Esophagus squamous epithelium (tissue), 5 donors: ENCODE measurements around the gene SRRM4. TPM values are rescaled to one million over a fixed set of nuclear protein-coding genes. Genes with fewer than 3 reads are reported as not detected.

ENCODE experiments used
- DNase-seq: peaks from one replicate; lab custom pipeline; 2025; lab: John Stamatoyannopoulos, UW
- H3K27ac ChIP-seq, 4 donors: fragments of 200-600 bp; sonication (generic); one replicate each; pipeline ENCODE4 v1.5.1; 2016 to 2019; ENCODE audit warnings: mild to moderate bottlenecking in 1 of 4
- H3K27me3 ChIP-seq, 4 donors: fragments of 200-600 bp; sonication (generic); 1 replicate in 3 of 4; 2 replicates in 1 of 4; pipeline versions ENCODE4 v1.5.1 to v1.6.0; 2017 to 2021; ENCODE audit warnings: antibody characterized with exemption in 1 of 4
- H3K36me3 ChIP-seq, 3 donors: fragments of 200-600 bp; sonication (generic); one replicate each; pipeline ENCODE4 v1.5.1; 2016 to 2019
- H3K4me1 ChIP-seq, 3 donors: fragments of 200-600 bp; sonication (generic); one replicate each; pipeline ENCODE4 v1.5.1; 2017 to 2019
- H3K4me3 ChIP-seq, 4 donors: fragments of 200-600 bp; sonication (generic); 1 replicate in 3 of 4; 2 replicates in 1 of 4; pipeline ENCODE4 v1.5.1; 2016 to 2019; ENCODE audit warnings: mild to moderate bottlenecking in 2 of 4, moderate library complexity in 1 of 4
- H3K9me3 ChIP-seq, 3 donors: fragments of 200-600 bp; sonication (generic); one replicate each; pipeline ENCODE4 v1.5.1; 2016 to 2019
- POLR2A ChIP-seq, 4 donors: fragments of 450-650 bp; IDR thresholded peaks; one replicate each; pipeline ENCODE4 v1.6.1; 2017; ENCODE audit warnings: antibody characterized with exemption in 4 of 4, mild to moderate bottlenecking in 4 of 4, moderate library complexity in 3 of 4
- WGBS, 2 donors: methylation state at CpG; one replicate each; pipeline ENCODE4 v1.1.5; 2018; 5-methylcytosine and 5-hydroxymethylcytosine counted together
- intact Hi-C: fragments of 100-400 bp; cut with DNase I; formaldehyde crosslinking; loops from one replicate; pipeline ENCODE4 v1.15.0; 2022
- total RNA-seq, 4 donors: library from RNA; depleted of rRNA; stranded (reverse); fragments of >200 nt; gene quantifications; one replicate each; pipeline ENCODE4 v1.1.0, GENCODE V29; 2016
- TF ChIP-seq, protein P1 (sequence below), 6 experiments: fragments of 450-650 bp in 4 of 6; fragments of 200-600 bp in 2 of 6; sonication (generic) in 2 of 6; IDR thresholded peaks; one replicate each; pipeline ENCODE4 v1.5.1; 2016 to 2019; ENCODE audit warnings: antibody characterized with exemption in 6 of 6, mild to moderate bottlenecking in 4 of 6, moderate library complexity in 4 of 6
- donor health status: DM: yes; HTN: yes; CAD: no.

SRRM4 gene
- total RNA-seq, 4 donors from 2014 or later: not detected

DNA sequence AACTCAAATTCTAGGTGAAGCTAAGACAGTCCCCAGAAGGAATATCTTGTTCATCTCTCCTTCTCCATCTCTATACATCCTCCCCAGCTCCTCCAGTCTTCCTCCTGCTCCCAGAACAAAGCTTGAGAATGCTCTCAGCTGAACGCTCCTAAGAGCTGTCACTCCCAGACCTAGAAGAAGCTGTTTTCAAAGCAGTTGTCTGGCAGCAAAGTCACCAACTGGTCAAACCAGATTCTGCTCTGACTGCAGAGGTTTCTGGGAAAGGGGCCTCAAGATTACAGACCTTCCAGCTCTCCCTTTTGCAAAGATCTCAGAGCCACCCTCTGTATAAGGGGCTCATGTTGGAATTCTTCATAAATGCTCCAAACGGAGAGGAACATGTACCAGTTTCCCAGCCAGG lies 187.8 kb downstream of the SRRM4 start:
- no peak for DNase-seq
- no peak for TF ChIP-seq POLR2A (IDR thresholded peaks at IDR 0.05)
- TF ChIP-seq, protein P1, sequence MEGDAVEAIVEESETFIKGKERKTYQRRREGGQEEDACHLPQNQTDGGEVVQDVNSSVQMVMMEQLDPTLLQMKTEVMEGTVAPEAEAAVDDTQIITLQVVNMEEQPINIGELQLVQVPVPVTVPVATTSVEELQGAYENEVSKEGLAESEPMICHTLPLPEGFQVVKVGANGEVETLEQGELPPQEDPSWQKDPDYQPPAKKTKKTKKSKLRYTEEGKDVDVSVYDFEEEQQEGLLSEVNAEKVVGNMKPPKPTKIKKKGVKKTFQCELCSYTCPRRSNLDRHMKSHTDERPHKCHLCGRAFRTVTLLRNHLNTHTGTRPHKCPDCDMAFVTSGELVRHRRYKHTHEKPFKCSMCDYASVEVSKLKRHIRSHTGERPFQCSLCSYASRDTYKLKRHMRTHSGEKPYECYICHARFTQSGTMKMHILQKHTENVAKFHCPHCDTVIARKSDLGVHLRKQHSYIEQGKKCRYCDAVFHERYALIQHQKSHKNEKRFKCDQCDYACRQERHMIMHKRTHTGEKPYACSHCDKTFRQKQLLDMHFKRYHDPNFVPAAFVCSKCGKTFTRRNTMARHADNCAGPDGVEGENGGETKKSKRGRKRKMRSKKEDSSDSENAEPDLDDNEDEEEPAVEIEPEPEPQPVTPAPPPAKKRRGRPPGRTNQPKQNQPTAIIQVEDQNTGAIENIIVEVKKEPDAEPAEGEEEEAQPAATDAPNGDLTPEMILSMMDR (IDR thresholded peaks at IDR 0.05): no peak
- H3K27ac ChIP-seq: peak overlapping the region in 3 of 4 donors; percentile 37 to 66 (median 58)
- no peaks in the 10 kb centered on the region for H3K27me3 ChIP-seq
- H3K36me3 ChIP-seq: no peaks in the 10 kb centered on the region
- intact Hi-C loops: no loop called here
- no peaks in the 10 kb centered on the region for H3K9me3 ChIP-seq
- no peak overlapping the region for H3K4me3 ChIP-seq
- WGBS, 2 donors: 33 to 35% methylated on average over 2 of the region's 2 CpGs
- peaks cover 0 to 20% (median 0%) of the 10 kb centered on the region in 3 donors for H3K4me1 ChIP-seq

DNA sequence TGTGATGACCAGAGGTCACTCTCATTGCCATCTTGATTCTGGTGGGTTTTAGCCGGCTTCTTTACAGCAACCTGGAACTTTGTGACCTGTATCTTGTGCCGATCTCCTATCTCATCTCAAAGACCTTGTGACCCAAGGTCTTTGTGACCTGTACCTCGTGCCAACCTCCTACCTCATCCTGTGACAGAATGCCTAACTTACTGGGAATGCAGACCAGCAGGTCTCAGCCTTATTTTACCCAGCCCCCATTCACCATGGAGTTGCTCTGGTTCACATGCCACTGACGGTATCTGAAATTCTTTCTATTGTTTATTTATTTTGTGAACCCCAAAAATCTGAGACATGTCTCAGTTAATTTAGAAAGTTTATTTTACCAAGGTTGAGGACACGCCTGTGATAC lies 189.9 kb downstream of the SRRM4 start:
- no peak for TF ChIP-seq POLR2A (IDR thresholded peaks at IDR 0.05)
- TF ChIP-seq, protein P1 (IDR thresholded peaks at IDR 0.05): no peak
- no peak for DNase-seq
- Histone ChIP-seq H3K4me1 (peaks cover 4 to 28% (median 5%) of the 10 kb centered on the region in 3 donors), H3K36me3 (no peaks in the 10 kb centered on the region), H3K27ac (no peak overlapping the region), H3K27me3 (no peaks in the 10 kb centered on the region), H3K4me3 (no peak overlapping the region), H3K9me3 (no peaks in the 10 kb centered on the region)
- WGBS, 2 donors: 69 to 75% methylated on average over 5 of the region's 5 CpGs
- intact Hi-C loops: no loop called here

DNA sequence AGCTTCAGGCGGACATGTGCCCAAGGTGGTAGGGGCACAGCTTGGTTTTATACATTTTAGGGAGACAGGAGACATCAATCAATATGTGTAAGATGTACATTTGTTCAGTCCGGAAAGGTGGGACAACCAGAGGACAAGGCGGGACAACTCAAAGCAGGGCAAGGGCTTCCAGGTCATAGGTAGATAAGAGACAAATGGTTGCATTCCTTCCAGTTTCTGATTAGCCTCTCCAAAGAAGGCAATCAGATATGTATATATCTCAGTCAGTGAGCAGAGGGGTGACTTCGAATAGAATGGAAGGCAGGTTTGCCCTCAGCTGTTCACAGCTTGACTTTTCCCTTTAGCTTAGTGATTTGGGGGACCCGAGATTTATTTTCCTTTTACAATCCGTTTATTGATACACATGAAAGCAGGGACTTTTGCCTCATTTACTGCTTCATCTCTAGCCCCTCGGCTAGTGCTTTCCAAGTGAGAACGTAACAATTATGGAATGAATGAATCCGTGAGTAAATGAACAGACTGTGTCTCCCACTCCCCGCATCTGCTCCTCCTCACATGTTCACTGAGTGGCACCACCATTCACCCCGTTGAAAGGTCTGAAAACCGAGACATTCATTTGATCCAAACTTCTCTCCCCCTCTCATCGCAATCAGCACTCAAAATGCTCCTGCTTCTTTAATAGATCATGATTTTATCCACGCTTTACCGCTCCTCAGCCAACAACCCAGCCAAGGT lies 190.5 kb downstream of the SRRM4 start:
- Histone ChIP-seq H3K36me3 (no peaks in the 10 kb centered on the region), H3K27me3 (no peaks in the 10 kb centered on the region), H3K27ac (no peak overlapping the region), H3K4me1 (peaks cover 4 to 34% (median 9%) of the 10 kb centered on the region in 3 donors), H3K9me3 (no peaks in the 10 kb centered on the region), H3K4me3 (no peak overlapping the region)
- no peak for TF ChIP-seq POLR2A (IDR thresholded peaks at IDR 0.05)
- TF ChIP-seq, protein P1 (IDR thresholded peaks at IDR 0.05): no peak
- 73% methylated on average over 15 of the region's 15 CpGs for WGBS, 2 donors
- intact Hi-C loops: no loop called here
- DNase-seq: no peak

DNA sequence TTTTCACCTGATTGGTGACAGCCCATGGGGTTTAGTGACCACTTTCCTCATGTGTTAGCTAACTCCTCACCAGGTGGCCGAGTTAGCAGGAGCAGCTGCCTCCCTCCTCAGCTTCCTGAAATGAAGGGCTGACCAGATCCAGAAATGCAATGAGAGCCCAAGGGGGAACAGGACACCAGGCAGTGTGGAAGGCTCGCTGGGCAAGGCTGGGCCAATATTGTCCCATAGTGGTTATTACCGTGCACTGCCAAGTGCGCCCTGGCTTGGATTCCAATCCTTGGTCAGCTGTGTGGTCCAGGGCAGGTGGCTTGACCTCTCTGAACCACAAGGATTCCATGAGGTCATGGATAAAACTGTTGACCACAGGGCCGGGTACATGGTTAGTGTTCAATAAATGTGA lies 193.7 kb downstream of the SRRM4 start:
- TF ChIP-seq POLR2A (IDR thresholded peaks at IDR 0.05): no peak
- TF ChIP-seq, protein P1 (IDR thresholded peaks at IDR 0.05): no peak
- Histone ChIP-seq H3K4me1 (peaks cover 4 to 41% (median 16%) of the 10 kb centered on the region in 3 donors), H3K27ac (peak overlapping the region in 2 of 4 donors; percentile 87 to 89), H3K9me3 (no peaks in the 10 kb centered on the region), H3K36me3 (no peaks in the 10 kb centered on the region), H3K27me3 (no peaks in the 10 kb centered on the region), H3K4me3 (no peak overlapping the region)
- no peak for DNase-seq
- intact Hi-C loops: no loop called here
- WGBS, 2 donors: 64 to 66% methylated on average over 3 to 5 of the region's 5 CpGs

GRCh38 chr12:119176267-119177055 lies 195.1 kb downstream of the SRRM4 start:
- Histone ChIP-seq H3K4me3 (peak overlapping the region in 3 of 4 donors; percentile 32 to 55 (median 34)), H3K36me3 (no peaks in the 10 kb centered on the region), H3K27me3 (no peaks in the 10 kb centered on the region), H3K9me3 (no peaks in the 10 kb centered on the region), H3K27ac (peak overlapping the region; percentile 36 to 95 (median 88)), H3K4me1 (peaks cover 7 to 55% (median 21%) of the 10 kb centered on the region in 3 donors)
- WGBS, 2 donors: 29 to 30% methylated on average over 13 to 17 of the region's 21 CpGs
- intact Hi-C loops: no loop called here
- peak; percentile 14 for DNase-seq
- TF ChIP-seq, protein P1 (IDR thresholded peaks at IDR 0.05): no peak
- TF ChIP-seq POLR2A (IDR thresholded peaks at IDR 0.05): peak in 2 of 4 donors; percentile 36 to 39
